IMR-90 (cell line): ENCODE measurements around the gene IMMT. TPM values are rescaled to one million over a fixed set of nuclear protein-coding genes. Genes with fewer than 3 reads are reported as not detected.

ENCODE experiments used
- ATAC-seq: fragments of 200-7000 bp; cut with Tn5 transposase; 2 replicates; pipeline ENCODE4 v1.9.1; 2020; ENCODE audit warnings: low read depth, mild to moderate bottlenecking, moderate library complexity
- BruUV-seq: library from RNA; stranded (reverse); fragments of 400-500 nt; replicated peaks from 2 replicates; lab custom pipeline; 2021; lab: Mats Ljungman, UMichigan
- CTCF ChIA-PET: fragments of 300-600 bp; formaldehyde crosslinking; extraction: SDS; loops from one replicate; lab custom pipeline; 2021; ENCODE audit warnings: antibody characterized with exemption; lab: Yijun Ruan, JAX
- POLR2A ChIA-PET: fragments of 300-600 bp; sonication (Branson Sonifier 250); formaldehyde crosslinking; loops from one replicate; lab custom pipeline; 2022; ENCODE audit warnings: antibody characterized with exemption; ENCODE audit not compliant: unreplicated experiment; lab: Charles Lee
- DNase-seq: peaks from one replicate; pipeline ENCODE4 v3.0.0; 2013
- H2AFZ ChIP-seq: replicated peaks from 2 replicates; pipeline ENCODE3; 2013; ENCODE audit warnings: low read length, mild to moderate bottlenecking; ENCODE audit not compliant: poor library complexity
- H2AK5ac ChIP-seq: 2 replicates; pipeline ENCODE4 v1.6.1; 2013; ENCODE audit warnings: low read depth, low read length, inconsistent platforms
- H2AK9ac ChIP-seq: replicated peaks from 2 replicates; pipeline ENCODE3; 2013; ENCODE audit warnings: mild to moderate bottlenecking, low read depth, low read length, moderate library complexity; ENCODE audit not compliant: poor library complexity
- H2BK120ac ChIP-seq: 2 replicates; pipeline ENCODE4 v1.6.1; 2013; ENCODE audit warnings: low read depth, low read length, inconsistent platforms
- H2BK15ac ChIP-seq: 3 replicates; pipeline ENCODE4 v1.6.1; 2013; ENCODE audit warnings: low read depth, low read length, inconsistent platforms
- H2BK20ac ChIP-seq: 2 replicates; pipeline ENCODE4 v1.6.1; 2013; ENCODE audit warnings: low read depth, mild to moderate bottlenecking, inconsistent platforms, low read length, moderate library complexity
- H2BK5ac ChIP-seq: 2 replicates; pipeline ENCODE4 v1.6.1; 2013; ENCODE audit warnings: mild to moderate bottlenecking, low read depth, low read length, inconsistent platforms; ENCODE audit not compliant: poor library complexity, severe bottlenecking
- H3K14ac ChIP-seq: replicated peaks from 2 replicates; pipeline ENCODE4 v1.6.1; 2013; ENCODE audit warnings: low read depth, low read length, inconsistent platforms
- H3K18ac ChIP-seq: 2 replicates; pipeline ENCODE4 v1.6.1; 2013; ENCODE audit warnings: low read depth, low read length, control low read depth
- H3K23ac ChIP-seq: 2 replicates; pipeline ENCODE4 v1.6.1; 2013; ENCODE audit warnings: low read depth, low read length, inconsistent platforms
- H3K27ac ChIP-seq: 2 replicates; pipeline ENCODE4 v1.5.1; 2013; ENCODE audit warnings: mild to moderate bottlenecking, control low read depth, low read length; ENCODE audit not compliant: insufficient read depth
- H3K27me3 ChIP-seq: 2 replicates; pipeline ENCODE4 v1.6.1; 2013; ENCODE audit warnings: low read length; ENCODE audit not compliant: control insufficient read depth, insufficient read depth
- H3K36me3 ChIP-seq: 2 replicates; pipeline ENCODE4 v1.6.1; 2013; ENCODE audit warnings: low read length, mixed read lengths; ENCODE audit not compliant: control insufficient read depth, insufficient read depth
- H3K4ac ChIP-seq: 2 replicates; pipeline ENCODE4 v1.6.1; 2013; ENCODE audit warnings: low read depth, low read length, inconsistent platforms
- H3K4me1 ChIP-seq: 2 replicates; pipeline ENCODE4 v1.6.1; 2013; ENCODE audit warnings: low read length, mixed read lengths; ENCODE audit not compliant: control insufficient read depth, insufficient read depth
- H3K4me2 ChIP-seq: 2 replicates; pipeline ENCODE4 v1.6.1; 2013; ENCODE audit warnings: low read depth, mild to moderate bottlenecking, control low read depth, low read length, moderate library complexity
- H3K4me3 ChIP-seq: 2 replicates; pipeline ENCODE4 v1.5.1; 2013; ENCODE audit warnings: low read depth, mild to moderate bottlenecking, control low read depth, low read length, moderate library complexity; ENCODE audit not compliant: insufficient read depth
- H3K56ac ChIP-seq: 2 replicates; pipeline ENCODE4 v1.6.1; 2013; ENCODE audit warnings: low read length, inconsistent platforms; ENCODE audit not compliant: insufficient read depth; ENCODE audit errors: extremely low read depth
- H3K79me1 ChIP-seq, 2 experiments: 2 replicates each; pipeline ENCODE4 v1.6.1; 2013; ENCODE audit warnings: low read length in 2 of 2, inconsistent platforms in 1 of 2, low read depth in 1 of 2
- H3K9ac ChIP-seq: 2 replicates; pipeline ENCODE4 v1.6.1; 2013; ENCODE audit warnings: low read depth, low read length, control low read depth
- H3K9me1 ChIP-seq: 2 replicates; pipeline ENCODE4 v1.6.1; 2013; ENCODE audit warnings: low read length, inconsistent platforms; ENCODE audit not compliant: insufficient read depth
- H3K9me3 ChIP-seq: 2 replicates; pipeline ENCODE4 v1.6.1; 2013; ENCODE audit warnings: low read length; ENCODE audit not compliant: control insufficient read depth, insufficient read depth
- H4K20me1 ChIP-seq: 2 replicates; pipeline ENCODE4 v1.6.1; 2013; ENCODE audit warnings: low read length, inconsistent platforms; ENCODE audit not compliant: insufficient read depth
- H4K5ac ChIP-seq: 2 replicates; pipeline ENCODE4 v1.6.1; 2013; ENCODE audit warnings: mild to moderate bottlenecking, low read depth, low read length, control low read depth
- H4K8ac ChIP-seq, 2 experiments: 2 replicates each; pipeline ENCODE4 v1.6.1; 2013; ENCODE audit warnings: low read depth in 2 of 2, low read length in 2 of 2, control low read depth in 1 of 2, inconsistent platforms in 1 of 2
- H4K91ac ChIP-seq: 2 replicates; pipeline ENCODE4 v1.6.1; 2013; ENCODE audit warnings: low read depth, low read length, inconsistent platforms; ENCODE audit not compliant: insufficient read depth
- BHLHE40 ChIP-seq: fragments of 150-350 bp; IDR thresholded peaks from 2 replicates; pipeline ENCODE4 v1.6.1; 2016; ENCODE audit warnings: mild to moderate bottlenecking, low read depth, low read length
- CEBPB ChIP-seq: IDR thresholded peaks from 2 replicates; pipeline ENCODE4 v1.6.1; 2012; ENCODE audit warnings: low read depth, low read length, improper control_type of control experiment
- ELK1 ChIP-seq: fragments of 150-350 bp; IDR thresholded peaks from 2 replicates; pipeline ENCODE4 v1.6.1; 2016; ENCODE audit warnings: low read depth, mild to moderate bottlenecking, low read length, moderate library complexity, borderline replicate concordance
- MXI1 ChIP-seq: IDR thresholded peaks from 2 replicates; pipeline ENCODE4 v1.6.1; 2012; ENCODE audit warnings: low read depth, mild to moderate bottlenecking, low read length, moderate library complexity, borderline replicate concordance
- NFE2L2 ChIP-seq: fragments of 150-350 bp; IDR thresholded peaks from 2 replicates; pipeline ENCODE4 v1.6.1; 2016; ENCODE audit warnings: low read depth, mild to moderate bottlenecking, low read length
- POLR2A ChIP-seq: IDR thresholded peaks from 2 replicates; pipeline ENCODE4 v1.6.1; 2012; ENCODE audit warnings: mild to moderate bottlenecking, low read depth, low read length
- RFX5 ChIP-seq: IDR thresholded peaks from 2 replicates; pipeline ENCODE4 v1.8.0; 2012; ENCODE audit warnings: low read depth, mild to moderate bottlenecking, low read length, moderate library complexity
- WGBS, 2 experiments: methylation state at CpG; one replicate each; pipeline versions ENCODE4 v1.1.5 to v1.1.7; 2013; ENCODE audit warnings: missing lambda C conversion rate in 2 of 2; ENCODE audit not compliant: insufficient read length in 1 of 2; ENCODE audit errors: extremely low coverage in 2 of 2; 5-methylcytosine and 5-hydroxymethylcytosine counted together
- dilution Hi-C: fragments of 300-500 bp; cut with HindIII; formaldehyde crosslinking; loops from one replicate; pipeline ENCODE4 v1.14.3; 2018; ENCODE audit warnings: low sequenced_read_pairs; ENCODE audit not compliant: unreplicated experiment
- in situ Hi-C: fragments of 300-500 bp; cut with MboI; formaldehyde crosslinking; loops from 3 replicates; pipeline ENCODE4 v1.14.3; 2019; ENCODE audit warnings: low sequenced_read_pairs, inconsistent platforms, mixed read lengths
- intact Hi-C: fragments of 100-400 bp; cut with micrococcal nuclease; formaldehyde crosslinking; loops from 2 replicates; pipeline ENCODE4 v1.10.0; 2022
- polyA plus RNA-seq, 3 experiments: library from polyadenylated mRNA; depleted of rRNA; stranded (reverse); fragments of >200 nt; gene quantifications; 2 replicates each; pipeline ENCODE4 v1.2.3, GENCODE V29; 2012; ENCODE audit warnings: low replicate concordance in 1 of 3
- total RNA-seq: library from RNA; depleted of rRNA; stranded (reverse); fragments of >200 nt; gene quantifications from 2 replicates; pipeline ENCODE4 v1.2.3, GENCODE V29; 2012

IMMT gene
- total and polyA plus RNA-seq, 2 of the 4 experiments (the other 2 are of a cell fraction): 50.5 to 87.3 TPM

- no peak overlapping the region for H3K14ac ChIP-seq
- H2BK15ac ChIP-seq: no peak overlapping the region
- H2BK120ac ChIP-seq: no peak overlapping the region
- no peak overlapping the region for H3K23ac ChIP-seq
- H3K27me3 ChIP-seq: no peaks in the 10 kb centered on the region
- H3K9me3 ChIP-seq: no peaks in the 10 kb centered on the region
- WGBS, 2 experiments: no CpG with 5 or more reads among the region's 1 CpG
- BruUV-seq: no TSS peak
- H3K36me3 ChIP-seq: peaks cover 15% of the 10 kb centered on the region
- H2BK20ac ChIP-seq: no peak overlapping the region
- in situ Hi-C loops: no loop called here
- no peak overlapping the region for H4K8ac ChIP-seq
- H3K18ac ChIP-seq: no peak overlapping the region
- no peak overlapping the region for H3K4me3 ChIP-seq
- no peak overlapping the region for H3K4ac ChIP-seq
- ATAC-seq: no peak
- no peak overlapping the region for H2AFZ ChIP-seq
- DNase-seq: no peak
- no peak overlapping the region for H4K91ac ChIP-seq
- intact Hi-C loops: no loop called here
- peaks cover 2% of the 10 kb centered on the region; the same call in 1 of the 2 replicates for H3K9me1 ChIP-seq
- no peak overlapping the region for H2AK9ac ChIP-seq
- no peak overlapping the region for H2BK5ac ChIP-seq
- no peak overlapping the region for H4K5ac ChIP-seq
- H3K4me2 ChIP-seq: no peak overlapping the region
- no peaks in the 10 kb centered on the region for H3K4me1 ChIP-seq
- TF ChIP-seq MXI1 (no peak), POLR2A (no peak), ELK1 (no peak), RFX5 (no peak), NFE2L2 (no peak), CEBPB (no peak), BHLHE40 (no peak)
- H3K9ac ChIP-seq: no peak overlapping the region
- no peak overlapping the region for H3K27ac ChIP-seq
- H2AK5ac ChIP-seq: no peak overlapping the region
- ChIA-PET POLR2A (interaction anchor here (0.6 kb wide), 1 partner anchor 101 kb away, joined by 3 read pairs; no protein-coding TSS in a partner anchor), CTCF (no interaction called here)
- H3K79me1 ChIP-seq: peaks cover 26 to 33% of the 10 kb centered on the region in 2 experiments
- no peak overlapping the region for H3K56ac ChIP-seq
- no peaks in the 10 kb centered on the region; the same call in 1 of the 2 replicates for H4K20me1 ChIP-seq
- dilution Hi-C loops: no loop called here
These were observed 8.4 kb upstream of the IMMT start for GRCh38 chr2:86203614-86204013.
